Endothelial cell of umbilical vein (primary cell): Measurements from ENCODE around the gene SUPT5H. TPM values are rescaled to one million over a fixed set of nuclear protein-coding genes. Genes with fewer than 3 reads are reported as not detected.
A peak's percentile ranks its signal among the peaks of the same experiment; 100 is the strongest.

Source experiments
- BruUV-seq: library from RNA; stranded (reverse); fragments of 400-500 nt; replicated peaks from 2 replicates; lab custom pipeline; 2021; lab: Mats Ljungman, UMichigan
- CTCF ChIA-PET: fragments of 300-600, 350-600 bp; sonication (Branson Sonifier 250); formaldehyde crosslinking; loops from one replicate; lab custom pipeline; 2021; ENCODE audit warnings: antibody characterized with exemption, inconsistent platforms; lab: Charles Lee
- POLR2A ChIA-PET: fragments of 300-600, 350-600 bp; sonication (Branson Sonifier 250); formaldehyde crosslinking; loops from one replicate; lab custom pipeline; 2021; ENCODE audit warnings: antibody characterized with exemption, inconsistent platforms; lab: Charles Lee
- DNase-seq: peaks from one replicate; pipeline ENCODE4 v3.0.0-alpha.2; 2011; ENCODE audit warnings: low read depth, low spot score
- FAIRE-seq: peaks from 2 replicates; lab custom pipeline; 2011; peaks lifted over from hg19 to GRCh38; lab: Jason Lieb, UNC
- H2AFZ ChIP-seq: 2 replicates; pipeline ENCODE4 v1.6.0; 2012; ENCODE audit warnings: low read depth, low read length, control low read depth, inconsistent platforms
- H3K27ac ChIP-seq: 2 replicates; pipeline ENCODE4 v1.5.1; 2011; ENCODE audit warnings: low read depth, mild to moderate bottlenecking, control low read depth, low read length, moderate library complexity; ENCODE audit not compliant: insufficient read depth
- H3K27me3 ChIP-seq, 2 experiments: 2 replicates each; pipeline versions ENCODE4 v1.6.0 to v1.6.1; 2011; ENCODE audit warnings: low read length in 2 of 2, mixed read lengths in 1 of 2; ENCODE audit not compliant: control insufficient read depth in 2 of 2, insufficient read depth in 2 of 2
- H3K36me3 ChIP-seq, 2 experiments: 2 replicates in 1 of 2; 3 replicates in 1 of 2; pipeline ENCODE4 v1.5.1; 2011; ENCODE audit warnings: low read length in 2 of 2, mild to moderate bottlenecking in 1 of 2, moderate library complexity in 1 of 2; ENCODE audit not compliant: control insufficient read depth in 2 of 2, insufficient read depth in 2 of 2; ENCODE audit errors: extremely low read depth in 1 of 2
- H3K4me1 ChIP-seq: 3 replicates; pipeline ENCODE4 v1.5.1; 2011; ENCODE audit warnings: mild to moderate bottlenecking, low read length; ENCODE audit not compliant: control insufficient read depth, insufficient read depth; ENCODE audit errors: extremely low read depth
- H3K4me2 ChIP-seq: 2 replicates; pipeline ENCODE4 v1.6.1; 2011; ENCODE audit warnings: low read length, control low read depth, mixed read lengths; ENCODE audit not compliant: insufficient read depth
- H3K4me3 ChIP-seq, 3 experiments: fragments of 200-600 bp in 1 of 3; sonication (generic), shearing (Covaris generic) in 1 of 3; replicated peaks in 1 of 3; 2 replicates each; pipeline ENCODE4 v1.5.1; 2011 to 2016; ENCODE audit warnings: control low read depth in 3 of 3, low read length in 3 of 3, mild to moderate bottlenecking in 2 of 3, inconsistent platforms in 1 of 3, low read depth in 1 of 3, moderate library complexity in 1 of 3; ENCODE audit not compliant: insufficient read depth in 1 of 3
- H3K79me2 ChIP-seq: 2 replicates; pipeline ENCODE4 v1.6.0; 2012; ENCODE audit warnings: low read length, inconsistent platforms; ENCODE audit not compliant: control insufficient read depth, insufficient read depth
- H3K9ac ChIP-seq: replicated peaks from 2 replicates; pipeline ENCODE3; 2011; ENCODE audit warnings: low read length, control low read depth; ENCODE audit not compliant: insufficient read depth; ENCODE audit errors: extremely low read depth
- H3K9me1 ChIP-seq: replicated peaks from 3 replicates; pipeline ENCODE4 v1.6.0; 2011; ENCODE audit warnings: mild to moderate bottlenecking, low read length; ENCODE audit not compliant: control insufficient read depth, insufficient read depth; ENCODE audit errors: extremely low read depth
- H3K9me3 ChIP-seq: replicated peaks from 2 replicates; pipeline ENCODE4 v1.5.1; 2012; ENCODE audit warnings: low read length, inconsistent platforms; ENCODE audit not compliant: control insufficient read depth, insufficient read depth
- H4K20me1 ChIP-seq: replicated peaks from 2 replicates; pipeline ENCODE3; 2011; ENCODE audit warnings: mild to moderate bottlenecking, low read length; ENCODE audit not compliant: control insufficient read depth, insufficient read depth; ENCODE audit errors: extremely low read depth
- CTCF ChIP-seq, 2 donors: IDR thresholded peaks; 1 replicate in 1 of 2; 2 replicates in 1 of 2; pipeline ENCODE4 v1.5.1; 2011; ENCODE audit warnings: low read length in 2 of 2, mild to moderate bottlenecking in 2 of 2, moderate library complexity in 2 of 2, control low read depth in 1 of 2, inconsistent platforms in 1 of 2, low read depth in 1 of 2; ENCODE audit not compliant: insufficient read depth in 1 of 2; ENCODE audit errors: extremely low read depth in 1 of 2
- EZH2 ChIP-seq: IDR thresholded peaks from 2 replicates; pipeline ENCODE4 v1.6.1; 2012; ENCODE audit warnings: borderline replicate concordance, low read depth, mild to moderate bottlenecking, moderate library complexity, low read length, inconsistent platforms; ENCODE audit not compliant: severe bottlenecking
- GATA2 ChIP-seq: IDR thresholded peaks from 2 replicates; pipeline ENCODE4 v1.7.0; 2011; ENCODE audit warnings: low read depth, mild to moderate bottlenecking, moderate library complexity, mixed read lengths, low read length; ENCODE audit not compliant: insufficient read length, insufficient read depth
- POLR2AphosphoS5 ChIP-seq: IDR thresholded peaks from 2 replicates; pipeline ENCODE4 v1.6.1; 2012; ENCODE audit warnings: low read depth, mild to moderate bottlenecking, control low read depth, low read length, moderate library complexity; ENCODE audit not compliant: insufficient read depth
- dilution Hi-C: fragments of 300-500 bp; cut with MboI; formaldehyde crosslinking; loops from one replicate; pipeline ENCODE4 v1.15.0; 2019; ENCODE audit warnings: low sequenced_read_pairs; ENCODE audit not compliant: extremely low pct_ligation_motif_present
- intact Hi-C: fragments of 100-400 bp; cut with micrococcal nuclease; formaldehyde crosslinking; loops from one replicate; pipeline ENCODE4 v1.10.0; 2022
- polyA plus RNA-seq, 4 experiments: library from polyadenylated mRNA; depleted of rRNA in 3 of 4; stranded (reverse) in 3 of 4; unstranded in 1 of 4; fragments of >200 nt; gene quantifications; 2 replicates each; pipeline versions ENCODE4 v1.2.1 to v1.2.3, GENCODE V29; 2011 to 2012; ENCODE audit warnings: missing spikeins in 1 of 4
- total RNA-seq: library from RNA; stranded (reverse); gene quantifications from 2 replicates; pipeline ENCODE4 v1.2.3, GENCODE V29; 2021

SUPT5H gene
- total and polyA plus RNA-seq, 2 donors (not counting 3 experiments of a cell fraction or from before 2014, with no cell fraction given): 87.6 to 120 TPM

DNA sequence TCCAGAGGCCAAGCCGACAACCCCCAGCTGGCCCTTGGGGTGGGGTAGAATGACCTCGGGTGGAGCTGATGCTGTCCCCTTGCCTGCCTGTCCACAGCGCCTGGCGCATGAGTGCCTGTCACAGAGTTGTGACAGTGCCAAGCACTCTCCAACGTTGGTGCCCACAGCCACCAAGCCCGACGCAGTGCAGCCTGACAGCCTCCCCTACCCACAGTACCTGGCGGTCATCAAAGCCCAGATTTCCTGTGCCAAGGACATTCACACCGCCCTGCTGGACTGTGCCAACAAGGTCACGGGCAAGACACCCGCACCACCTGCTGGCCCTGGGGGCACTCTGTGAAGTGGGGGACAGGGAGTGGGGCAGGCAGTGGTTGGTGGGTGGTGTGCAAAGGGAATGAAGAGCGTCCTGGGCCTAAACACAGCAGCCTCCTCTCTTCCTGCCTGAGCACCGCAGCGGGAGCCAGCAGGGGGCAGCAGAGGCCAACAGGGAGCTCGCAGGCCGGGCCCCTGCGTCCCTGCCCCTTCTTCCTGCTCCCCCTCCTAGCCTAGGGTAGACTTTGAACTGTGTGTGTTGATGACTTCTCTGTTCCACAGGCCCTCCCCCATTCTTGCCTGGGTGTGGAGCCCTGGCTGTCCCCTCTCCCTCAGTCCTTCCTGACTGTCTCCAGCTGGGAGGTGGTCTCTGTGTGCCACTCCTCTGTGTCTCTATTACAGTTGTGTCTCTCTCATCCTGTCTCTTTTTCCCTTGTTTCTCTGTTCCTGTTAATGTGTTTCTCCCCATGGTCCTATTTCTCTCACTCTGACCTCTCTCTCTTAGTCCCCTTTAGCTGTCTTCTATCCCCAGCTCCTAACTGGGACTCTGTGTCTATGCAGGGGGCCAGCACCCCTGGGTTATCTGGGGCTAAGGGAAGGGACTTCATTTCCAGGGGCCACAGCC lies 47.8 kb upstream of the SUPT5H start:
- ChIA-PET POLR2A (interaction anchor here (1.0 to 1.2 kb wide), 2 partner anchors 9 to 14 kb away, joined by 8 to 10 read pairs; partner anchors contain the start of gene ZFP36), CTCF (interaction anchor here (0.5 to 4.5 kb wide), 20 partner anchors 10 to 464 kb away, joined by 3 to 147 read pairs (median 3); partner anchors contain the start of genes EID2B, PLEKHG2, RPS16 and SAMD4B)
- H3K27ac ChIP-seq: peak overlapping the region; percentile 30
- no peaks in the 10 kb centered on the region for H3K9me1 ChIP-seq
- no peak overlapping the region for H3K4me3 ChIP-seq
- H3K9ac ChIP-seq: no peak overlapping the region
- H3K36me3 ChIP-seq: peaks cover 0 to 15% of the 10 kb centered on the region in 2 experiments
- no peaks in the 10 kb centered on the region for H3K79me2 ChIP-seq
- H3K4me2 ChIP-seq: no peak overlapping the region
- BruUV-seq: no TSS peak
- dilution Hi-C loops (no loop called here), intact Hi-C loops (loop anchor here (1.0 kb wide), 2 partner anchors 15 to 135 kb away; partner anchors contain the start of genes EID2B and PLEKHG2)
- H3K4me1 ChIP-seq: peaks cover 8% of the 10 kb centered on the region
- no peak overlapping the region for H2AFZ ChIP-seq
- H4K20me1 ChIP-seq: no peaks in the 10 kb centered on the region
- H3K9me3 ChIP-seq: no peaks in the 10 kb centered on the region
- TF ChIP-seq GATA2 (no peak), EZH2 (no peak), POLR2AphosphoS5 (peak; percentile 56), CTCF (IDR thresholded peaks at IDR 0.05; ENCODE audit: extremely low read depth in 1 of 2, insufficient read depth in 1 of 2, low read depth in 1 of 2, low read length in 2 of 2) (peak; percentile 96 to 99)
- no peaks in the 10 kb centered on the region for H3K27me3 ChIP-seq
- peak; percentile 79 for DNase-seq
- peak; percentile 94 for FAIRE-seq
